Chondrocyte (in vitro differentiated cells): Measurements from ENCODE around the gene PLA1A. TPM values are rescaled to one million over a fixed set of nuclear protein-coding genes. Genes with fewer than 3 reads are reported as not detected.
A peak's percentile ranks its signal among the peaks of the same experiment; 100 is the strongest.
"Not testable (repeated sequence)": the region's sequence is repeated elsewhere in the genome, so short reads cannot be mapped to it uniquely, and the experiment has no call there.

ENCODE experiments used
- DNase-seq: peaks from one replicate; pipeline ENCODE4 v3.0.0; 2021; ENCODE audit warnings: mixed read lengths, low spot score
- H3K27ac Mint-ChIP-seq: one replicate; pipeline ENCODE4 v1.8.0; 2021; ENCODE audit warnings: mild to moderate bottlenecking, moderate library complexity, mixed read lengths; ENCODE audit not compliant: unreplicated experiment
- H3K27me3 Mint-ChIP-seq: 2 replicates; pipeline ENCODE4 v1.8.0; 2021; ENCODE audit warnings: low read depth, mixed read lengths
- H3K36me3 Mint-ChIP-seq: 2 replicates; pipeline ENCODE4 v1.8.0; 2021; ENCODE audit warnings: low read depth, mixed read lengths
- H3K4me1 Mint-ChIP-seq: 2 replicates; pipeline ENCODE4 v1.8.0; 2021; ENCODE audit warnings: low read depth, mild to moderate bottlenecking, mixed read lengths
- H3K4me3 Mint-ChIP-seq: one replicate; pipeline ENCODE4 v1.8.0; 2021; ENCODE audit warnings: mild to moderate bottlenecking, moderate library complexity, mixed read lengths; ENCODE audit not compliant: unreplicated experiment
- H3K9me3 Mint-ChIP-seq: 2 replicates; pipeline ENCODE4 v1.8.0; 2021; ENCODE audit warnings: low read depth, mixed read lengths
- total RNA-seq: library from RNA; stranded (reverse); gene quantifications from 3 replicates; pipeline ENCODE4 v1.2.1, GENCODE V29; 2021
- TF ChIP-seq, protein P1 (sequence below): fragments of 200-600 bp; sonication (generic); IDR thresholded peaks from 2 replicates; pipeline ENCODE4 v1.5.0; 2021; ENCODE audit warnings: antibody characterized with exemption, mild to moderate bottlenecking, moderate library complexity

The PLA1A gene
- total RNA-seq, 1 donor from 2014 or later, result 0.55 TPM

DNA sequence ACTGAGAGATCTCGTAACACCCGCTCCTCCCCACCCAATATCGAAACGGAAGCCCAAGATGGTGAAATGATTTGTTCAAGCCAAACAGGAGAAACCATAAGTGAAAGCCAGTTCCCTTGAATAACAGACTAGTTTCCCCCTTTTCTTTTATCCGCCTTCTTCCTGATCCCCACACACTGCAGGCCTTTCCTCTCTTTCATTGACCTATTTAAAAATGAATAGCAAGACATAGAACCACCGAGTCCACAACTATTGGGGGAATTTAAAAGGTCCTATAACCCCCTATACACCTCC lies 79.9 kb downstream of the PLA1A start:
- no peak for DNase-seq
- TF ChIP-seq, protein P1, sequence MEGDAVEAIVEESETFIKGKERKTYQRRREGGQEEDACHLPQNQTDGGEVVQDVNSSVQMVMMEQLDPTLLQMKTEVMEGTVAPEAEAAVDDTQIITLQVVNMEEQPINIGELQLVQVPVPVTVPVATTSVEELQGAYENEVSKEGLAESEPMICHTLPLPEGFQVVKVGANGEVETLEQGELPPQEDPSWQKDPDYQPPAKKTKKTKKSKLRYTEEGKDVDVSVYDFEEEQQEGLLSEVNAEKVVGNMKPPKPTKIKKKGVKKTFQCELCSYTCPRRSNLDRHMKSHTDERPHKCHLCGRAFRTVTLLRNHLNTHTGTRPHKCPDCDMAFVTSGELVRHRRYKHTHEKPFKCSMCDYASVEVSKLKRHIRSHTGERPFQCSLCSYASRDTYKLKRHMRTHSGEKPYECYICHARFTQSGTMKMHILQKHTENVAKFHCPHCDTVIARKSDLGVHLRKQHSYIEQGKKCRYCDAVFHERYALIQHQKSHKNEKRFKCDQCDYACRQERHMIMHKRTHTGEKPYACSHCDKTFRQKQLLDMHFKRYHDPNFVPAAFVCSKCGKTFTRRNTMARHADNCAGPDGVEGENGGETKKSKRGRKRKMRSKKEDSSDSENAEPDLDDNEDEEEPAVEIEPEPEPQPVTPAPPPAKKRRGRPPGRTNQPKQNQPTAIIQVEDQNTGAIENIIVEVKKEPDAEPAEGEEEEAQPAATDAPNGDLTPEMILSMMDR, result no peak
- Mint-ChIP-seq H3K9me3 (no peaks in the 10 kb centered on the region), H3K4me1 (peaks cover 23% of the 10 kb centered on the region), H3K4me3 (peak overlapping the region; percentile 96), H3K36me3 (peaks cover 4% of the 10 kb centered on the region), H3K27me3 (no peaks in the 10 kb centered on the region), H3K27ac (peak overlapping the region; percentile 94)

DNA sequence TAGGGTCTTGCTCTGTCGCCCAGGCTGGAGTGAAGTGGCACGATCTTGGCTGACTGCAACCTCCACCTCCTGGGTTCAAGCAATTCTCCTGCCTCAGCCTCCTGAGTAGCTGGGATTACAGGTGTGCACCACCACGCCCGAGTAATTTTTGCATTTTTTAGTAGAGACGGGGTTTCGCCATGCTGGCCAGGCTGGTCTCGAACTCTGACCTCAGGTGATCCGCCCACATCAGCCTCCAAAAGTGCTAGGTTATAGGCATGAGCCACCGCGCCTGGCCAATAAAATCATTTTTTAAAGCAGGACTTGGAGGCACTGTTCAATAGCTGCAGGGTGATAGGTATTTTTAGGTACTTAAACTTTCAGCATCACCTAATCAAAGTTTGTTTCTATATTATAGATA lies 80.5 kb downstream of the PLA1A start:
- peaks cover 23% of the 10 kb centered on the region for H3K4me1 Mint-ChIP-seq
- H3K36me3 Mint-ChIP-seq, H3K9me3 Mint-ChIP-seq, H3K4me3 Mint-ChIP-seq, H3K27me3 Mint-ChIP-seq, H3K27ac Mint-ChIP-seq, DNase-seq: not testable (repeated sequence)

Other genes with a start within 250 kb of the PLA1A start
- gene TMEM39A, start 134.3 kb upstream of the PLA1A start, total RNA-seq, result 55.9 to 73.1 TPM (median 58.5 TPM) in 3 replicates
- 17.9 to 21.5 TPM (median 20.3 TPM) in 3 replicates for gene POGLUT1, start 128.9 kb upstream of the PLA1A start, total RNA-seq
- 88.8 to 112 TPM (median 94.8 TPM) in 3 replicates for gene TIMMDC1, start 99.3 kb upstream of the PLA1A start, total RNA-seq
- gene CD80, start 38.3 kb upstream of the PLA1A start, total RNA-seq, result not detected in 3 replicates
- 1.4 to 5.3 TPM (median 3.9 TPM) in 3 replicates for gene ADPRH, start 18.4 kb upstream of the PLA1A start, total RNA-seq
- 0.80 to 1.1 TPM (median 1.0 TPM) in 3 replicates for gene POPDC2, start 62.7 kb downstream of the PLA1A start, total RNA-seq
- 19.9 to 23.7 TPM (median 21.1 TPM) in 3 replicates for gene COX17, start 79.5 kb downstream of the PLA1A start, total RNA-seq
- 0.29 TPM in 1 of 3 replicates, not detected in the others for gene CFAP91, start 105.1 kb downstream of the PLA1A start, total RNA-seq
- not detected in 3 replicates for gene NR1I2, start 184.2 kb downstream of the PLA1A start, total RNA-seq